Astrocyte of the spinal cord (primary cell): Measurements from ENCODE around the gene HOATZ.

Source experiments
- DNase-seq: peaks from one replicate; pipeline ENCODE4 v3.0.0; 2011; ENCODE audit warnings: low read depth, low spot score
- H3K4me3 ChIP-seq: 2 replicates; pipeline ENCODE4 v1.5.1; 2011; ENCODE audit warnings: low read depth, mild to moderate bottlenecking, low read length, moderate library complexity
- CTCF ChIP-seq: IDR thresholded peaks from 2 replicates; pipeline ENCODE4 v1.5.1; 2012; ENCODE audit warnings: low read depth, mild to moderate bottlenecking, low read length, inconsistent platforms
- in situ Hi-C: cut with HindIII; loops from 2 replicates; pipeline ENCODE4 v1.10.0; 2017; ENCODE audit warnings: low sequenced_read_pairs

Gene HOATZ

GRCh38 chr11:111476366-111476765 lies 38.2 kb upstream of the HOATZ start:
- no peak overlapping the region for H3K4me3 ChIP-seq
- no peak for TF ChIP-seq CTCF
- DNase-seq, result no peak
- in situ Hi-C loops, result no loop called here

- no peak for TF ChIP-seq CTCF
- in situ Hi-C loops, result no loop called here
- H3K4me3 ChIP-seq, result no peak overlapping the region
- no peak for DNase-seq
Measured at GRCh38 chr11:111476956-111477355, 37.6 kb upstream of the HOATZ start.

- in situ Hi-C loops, result no loop called here
- TF ChIP-seq CTCF, result no peak
- DNase-seq, result no peak
- H3K4me3 ChIP-seq, result no peak overlapping the region
Measured at GRCh38 chr11:111477898-111478297, 36.7 kb upstream of the HOATZ start.

- in situ Hi-C loops, result no loop called here
Measured at GRCh38 chr11:111479666-111480065, 34.9 kb upstream of the HOATZ start.

GRCh38 chr11:111483431-111483830 lies 31.1 kb upstream of the HOATZ start:
- no peak for TF ChIP-seq CTCF
- DNase-seq, result no peak
- in situ Hi-C loops, result no loop called here
- no peak overlapping the region for H3K4me3 ChIP-seq

More at GRCh38 chr11:111479666-111480065, 34.9 kb upstream of the HOATZ start:
- TF ChIP-seq CTCF, result no peak
- DNase-seq, result no peak
- H3K4me3 ChIP-seq, result no peak overlapping the region

- DNase-seq, result no peak
- in situ Hi-C loops, result no loop called here
- no peak overlapping the region for H3K4me3 ChIP-seq
- no peak for TF ChIP-seq CTCF
Measured at GRCh38 chr11:111490496-111490895, 24.1 kb upstream of the HOATZ start.

GRCh38 chr11:111494040-111494439 lies 20.5 kb upstream of the HOATZ start:
- no peak overlapping the region for H3K4me3 ChIP-seq
- in situ Hi-C loops, result no loop called here
- no peak for TF ChIP-seq CTCF
- no peak for DNase-seq
